ENCODE data around the gene FAM181A.
A peak's percentile ranks its signal among the peaks of the same experiment; 100 is the strongest.

Gene FAM181A

GRCh38 chr14:93928184-93929047 lies 1.3 kb downstream of the FAM181A start:
- no peak for DNase-seq (ENCODE audit: low spot score)

GRCh38 chr14:93929048-93929535 lies 1.9 kb downstream of the FAM181A start:
- no peak for DNase-seq (ENCODE audit: low spot score)

More at GRCh38 chr14:93928184-93929047, 1.3 kb downstream of the FAM181A start:
- FAIRE-seq = no peak

GRCh38 chr14:93929657-93930056 lies 2.5 kb downstream of the FAM181A start:
- DNase-seq (ENCODE audit: low spot score) (no peak), FAIRE-seq (no peak)

More at GRCh38 chr14:93929048-93929535, 1.9 kb downstream of the FAM181A start:
- no peak for FAIRE-seq

GRCh38 chr14:93930296-93930988 lies 3.3 kb downstream of the FAM181A start:
- FAIRE-seq = no peak

GRCh38 chr14:93930989-93931307 lies 3.8 kb downstream of the FAM181A start:
- DNase-seq (ENCODE audit: low spot score) = no peak
- no peak for FAIRE-seq

More at GRCh38 chr14:93930296-93930988, 3.3 kb downstream of the FAM181A start:
- no peak for DNase-seq (ENCODE audit: low spot score)

GRCh38 chr14:93932642-93933041 lies 5.5 kb downstream of the FAM181A start:
- FAIRE-seq (no peak), DNase-seq (ENCODE audit: low spot score) (no peak)

- FAIRE-seq = no peak
- no peak for DNase-seq (ENCODE audit: low spot score)
These were observed 8.1 kb downstream of the FAM181A start for GRCh38 chr14:93935213-93935612.

- FAIRE-seq (no peak), DNase-seq (ENCODE audit: low spot score) (peak; percentile 8)
These were observed 9.1 kb downstream of the FAM181A start for GRCh38 chr14:93936245-93936644.

GRCh38 chr14:93936926-93937325 lies 9.8 kb downstream of the FAM181A start:
- FAIRE-seq = no peak
- no peak for DNase-seq (ENCODE audit: low spot score)

- DNase-seq (ENCODE audit: low spot score) (no peak), FAIRE-seq (no peak)
These were observed 10.4 kb downstream of the FAM181A start for GRCh38 chr14:93937519-93937918.

GRCh38 chr14:93938751-93939303 lies 11.7 kb downstream of the FAM181A start:
- no peak for FAIRE-seq

GRCh38 chr14:93939304-93940229 lies 12.4 kb downstream of the FAM181A start:
- DNase-seq (ENCODE audit: low spot score) = peak; percentile 13

More at GRCh38 chr14:93938751-93939303, 11.7 kb downstream of the FAM181A start:
- no peak for DNase-seq (ENCODE audit: low spot score)

GRCh38 chr14:93940437-93940836 lies 13.3 kb downstream of the FAM181A start:
- DNase-seq (ENCODE audit: low spot score) (no peak), FAIRE-seq (no peak)

More at GRCh38 chr14:93939304-93940229, 12.4 kb downstream of the FAM181A start:
- no peak for FAIRE-seq

GRCh38 chr14:93941293-93941910 lies 14.3 kb downstream of the FAM181A start:
- peak; percentile 75 for DNase-seq (ENCODE audit: low spot score)
- peak; percentile 78 for FAIRE-seq

GRCh38 chr14:93943052-93943451 lies 15.9 kb downstream of the FAM181A start:
- DNase-seq (ENCODE audit: low spot score) (peak; percentile 76), FAIRE-seq (peak; percentile 85)

GRCh38 chr14:93943930-93944329 lies 16.8 kb downstream of the FAM181A start:
- no peak for DNase-seq (ENCODE audit: low spot score)
- no peak for FAIRE-seq

- FAIRE-seq (no peak), DNase-seq (ENCODE audit: low spot score) (no peak)
These were observed 17.4 kb downstream of the FAM181A start for GRCh38 chr14:93944348-93945069.

GRCh38 chr14:93945070-93945399 lies 17.9 kb downstream of the FAM181A start:
- DNase-seq (ENCODE audit: low spot score) = no peak
- FAIRE-seq = no peak

GRCh38 chr14:93946104-93946503 lies 19.0 kb downstream of the FAM181A start:
- peak; percentile 38 for FAIRE-seq
- peak; percentile 48 for DNase-seq (ENCODE audit: low spot score)

GRCh38 chr14:93946541-93947090 lies 19.5 kb downstream of the FAM181A start:
- FAIRE-seq = no peak
- no peak for DNase-seq (ENCODE audit: low spot score)

Measured in RCC 7860 (cell line).